NCI-H187 treated with DMSO at 0.1 percent for 48 hours (cell line): ENCODE measurements around the gene DLX4.

Experiments used
- DNase-seq: peaks from one replicate; lab custom pipeline; 2025; lab: John Stamatoyannopoulos, UW

The DLX4 gene, protein sequence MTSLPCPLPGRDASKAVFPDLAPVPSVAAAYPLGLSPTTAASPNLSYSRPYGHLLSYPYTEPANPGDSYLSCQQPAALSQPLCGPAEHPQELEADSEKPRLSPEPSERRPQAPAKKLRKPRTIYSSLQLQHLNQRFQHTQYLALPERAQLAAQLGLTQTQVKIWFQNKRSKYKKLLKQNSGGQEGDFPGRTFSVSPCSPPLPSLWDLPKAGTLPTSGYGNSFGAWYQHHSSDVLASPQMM

DNA sequence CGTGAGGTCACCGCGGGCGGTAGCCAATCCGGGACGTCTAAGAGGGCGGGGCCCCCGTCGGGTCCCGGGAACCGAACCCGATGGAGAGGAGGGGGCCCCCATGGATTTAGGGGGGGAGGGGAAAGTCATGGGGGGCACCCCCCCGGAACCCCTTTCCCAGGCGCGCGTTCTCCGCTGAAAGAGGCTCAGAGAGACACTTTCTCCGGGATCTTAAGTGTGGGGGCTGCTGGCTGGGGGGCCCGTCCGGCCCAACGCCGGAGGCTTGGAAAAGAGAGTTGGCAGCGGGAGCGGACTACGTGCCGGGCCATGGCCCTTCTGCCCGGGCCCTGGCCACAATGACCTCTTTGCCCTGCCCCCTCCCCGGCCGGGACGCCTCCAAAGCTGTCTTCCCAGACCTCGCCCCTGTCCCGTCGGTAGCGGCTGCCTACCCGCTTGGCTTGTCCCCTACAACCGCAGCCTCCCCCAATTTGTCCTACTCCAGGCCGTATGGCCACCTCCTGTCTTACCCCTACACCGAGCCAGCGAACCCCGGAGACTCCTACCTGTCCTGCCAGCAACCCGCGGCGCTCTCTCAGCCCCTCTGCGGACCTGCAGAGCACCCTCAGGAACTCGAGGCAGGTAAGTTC lies at the start of gene DLX4:
DLX4 (plus strand) TSS at position 57 of the 626 bp plus-strand sequence; CDS start at position 336, 279 bp downstream.
- DNase-seq = no peak

DNA sequence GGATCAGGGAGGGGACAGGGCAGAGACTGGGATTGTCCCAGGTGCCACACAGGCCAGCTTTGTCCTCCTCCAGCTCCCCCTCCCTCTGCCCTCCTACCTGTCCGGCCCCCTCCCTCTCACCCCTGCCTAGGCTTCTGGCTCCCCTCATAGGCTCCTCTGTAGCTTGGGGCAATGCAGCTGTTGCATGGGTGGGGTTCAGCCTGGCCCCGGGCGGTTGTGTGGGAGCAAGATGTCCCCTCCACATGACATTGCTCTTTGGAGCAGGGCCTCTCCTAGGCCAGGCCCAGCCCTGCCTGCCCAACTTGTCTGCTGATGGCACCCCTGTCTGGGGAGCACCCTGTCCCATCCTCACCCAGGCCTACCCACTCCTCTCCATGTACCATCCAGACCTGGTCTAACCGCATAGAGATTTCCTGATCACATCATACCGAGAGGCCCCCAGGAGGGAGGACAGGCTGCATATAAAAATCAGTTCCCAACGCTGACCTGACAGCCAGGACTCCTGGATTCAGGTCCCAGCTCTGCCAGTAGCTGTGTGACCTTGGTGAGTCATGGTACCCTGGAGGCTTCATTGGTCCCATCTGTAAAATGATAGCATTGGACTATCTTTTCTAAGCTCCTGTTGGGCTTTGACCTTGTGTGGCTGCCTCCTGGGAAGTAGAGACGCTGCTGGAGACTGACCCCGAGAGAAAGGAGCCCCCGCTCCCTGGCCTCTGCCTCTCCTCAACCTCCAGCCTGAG lies 48.8 kb upstream of the DLX4 start:
- DNase-seq = no peak

DNA sequence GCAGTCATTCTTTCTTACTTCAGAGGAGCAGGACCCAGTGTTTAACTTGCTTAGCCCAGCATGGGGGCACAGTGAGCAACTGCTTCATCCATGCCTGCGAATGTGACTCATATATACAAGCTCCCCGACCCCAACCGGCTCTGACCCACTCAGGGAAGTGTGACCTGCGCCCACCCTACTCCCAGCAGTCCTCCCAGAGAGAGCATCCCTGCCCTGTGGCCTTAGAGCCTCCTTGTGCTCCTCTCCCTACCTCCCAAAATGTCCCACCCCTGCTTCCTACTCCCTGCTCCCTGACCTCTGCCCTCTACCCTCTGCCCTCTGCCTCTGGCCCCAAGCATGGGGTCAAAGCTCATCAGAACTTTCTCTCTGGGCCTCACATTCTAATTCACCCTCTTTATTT lies 46.9 kb upstream of the DLX4 start:
- no peak for DNase-seq

DNA sequence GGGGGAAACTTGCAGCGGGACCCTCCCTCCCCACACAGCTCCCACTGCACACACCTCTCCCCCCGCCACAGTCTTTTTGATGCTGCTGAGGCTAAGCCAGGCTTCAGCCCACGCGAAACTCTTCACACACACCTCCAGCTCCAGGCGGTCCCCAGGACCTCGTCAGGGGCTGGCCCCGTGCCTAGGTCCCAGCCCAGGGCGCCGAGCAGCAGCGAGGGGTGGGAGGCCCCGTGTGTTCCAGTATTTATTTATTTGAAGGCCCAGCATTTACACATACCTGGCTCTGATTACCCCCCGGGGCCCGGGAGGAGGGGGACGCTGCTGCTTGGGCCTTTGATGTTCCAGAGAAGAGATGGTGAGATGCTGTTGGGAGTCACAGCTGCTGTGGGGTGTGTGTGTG lies 44.9 kb upstream of the DLX4 start:
- no peak for DNase-seq

DNA sequence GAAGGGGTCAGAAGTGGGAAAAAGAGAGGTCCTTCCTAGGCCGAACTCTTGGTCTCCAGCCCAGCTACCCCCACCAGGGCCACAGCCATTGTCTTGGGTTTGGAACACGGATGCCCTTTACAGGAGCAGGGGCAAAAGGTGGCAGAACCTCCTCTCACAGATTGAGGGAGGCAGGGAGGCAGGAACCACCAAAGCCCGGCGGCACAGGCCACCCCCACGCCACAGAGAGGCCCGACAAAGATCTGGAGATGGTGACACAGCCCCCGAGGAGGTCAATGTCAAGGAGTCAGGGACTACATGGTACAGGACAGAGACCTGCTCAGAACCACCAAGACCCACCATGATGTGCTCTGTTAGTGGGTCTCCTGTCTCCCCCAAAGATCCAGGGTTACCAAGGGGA lies 44.4 kb upstream of the DLX4 start:
- DNase-seq = no peak

DNA sequence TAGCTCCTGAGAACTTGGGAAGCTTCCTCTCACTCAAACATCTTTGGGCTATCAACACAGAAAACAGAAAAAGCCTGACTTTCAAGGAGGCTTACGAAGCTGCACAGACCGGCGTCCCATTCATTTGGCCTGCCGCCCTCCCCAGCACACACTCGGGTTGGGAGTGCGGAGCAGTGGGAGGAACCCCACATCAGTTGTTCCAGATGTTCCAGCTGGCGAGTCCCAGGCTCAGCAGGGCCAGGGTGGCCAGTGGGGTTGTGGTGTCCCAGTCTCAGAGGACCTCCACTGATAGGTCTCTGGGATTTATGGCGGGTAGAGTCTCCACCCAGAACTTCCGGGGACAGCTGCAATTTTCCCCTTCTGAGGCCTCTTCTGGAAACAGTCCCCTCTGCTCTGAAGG lies 43.1 kb upstream of the DLX4 start:
- no peak for DNase-seq

DNA sequence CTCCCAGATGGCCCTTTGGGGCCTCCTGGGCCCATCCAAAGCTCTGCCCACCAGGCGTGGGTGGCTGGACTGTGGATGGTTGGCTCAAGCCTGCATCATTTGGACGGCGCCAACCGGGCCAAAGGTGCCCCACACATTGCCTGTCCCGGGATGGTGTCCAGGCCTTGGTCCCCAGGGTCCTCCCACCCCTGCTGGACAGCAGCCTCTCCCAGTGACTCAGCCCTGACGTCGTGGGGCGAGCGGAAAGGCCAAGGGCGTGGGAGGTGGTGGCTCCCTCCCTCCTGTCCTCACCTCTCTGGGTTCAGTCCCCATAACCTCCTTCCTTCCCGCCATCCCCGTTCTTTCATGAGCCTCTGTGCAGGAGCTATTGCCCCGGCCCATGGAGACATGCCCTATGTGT lies 42.1 kb upstream of the DLX4 start:
- DNase-seq = no peak

DNA sequence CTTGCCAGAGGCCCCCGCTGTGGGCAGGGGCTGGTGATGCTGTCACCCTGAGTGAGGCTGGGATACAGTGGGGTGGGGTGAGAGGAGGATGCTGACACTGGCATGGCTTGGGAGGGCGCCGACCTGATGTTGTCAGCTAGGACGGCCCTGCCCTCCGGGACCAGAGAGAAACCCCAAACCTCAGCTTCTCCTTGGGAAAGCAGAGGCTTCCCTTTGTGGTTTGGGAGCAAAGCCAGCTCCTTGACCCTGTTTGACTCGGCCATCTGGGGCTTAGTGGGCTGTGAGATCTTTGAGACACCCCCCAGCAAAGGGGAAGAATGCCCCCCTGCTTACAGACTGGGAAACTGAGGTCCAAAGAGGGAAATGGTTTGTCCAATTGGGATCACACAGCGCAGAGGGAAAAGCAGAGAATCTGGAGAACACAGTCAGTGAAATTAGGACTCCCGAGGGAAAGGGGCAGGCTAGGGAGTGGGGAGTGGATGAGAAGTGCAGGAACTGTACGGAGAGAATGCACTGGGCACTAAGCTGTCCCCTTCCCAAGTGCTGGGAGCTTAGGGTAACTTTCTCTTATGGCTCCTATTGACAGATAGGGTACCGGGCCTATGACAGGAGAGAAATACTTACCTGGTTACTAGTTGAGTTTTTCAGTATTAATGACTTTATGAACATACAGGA lies 40.7 kb upstream of the DLX4 start:
- DNase-seq = no peak

DNA sequence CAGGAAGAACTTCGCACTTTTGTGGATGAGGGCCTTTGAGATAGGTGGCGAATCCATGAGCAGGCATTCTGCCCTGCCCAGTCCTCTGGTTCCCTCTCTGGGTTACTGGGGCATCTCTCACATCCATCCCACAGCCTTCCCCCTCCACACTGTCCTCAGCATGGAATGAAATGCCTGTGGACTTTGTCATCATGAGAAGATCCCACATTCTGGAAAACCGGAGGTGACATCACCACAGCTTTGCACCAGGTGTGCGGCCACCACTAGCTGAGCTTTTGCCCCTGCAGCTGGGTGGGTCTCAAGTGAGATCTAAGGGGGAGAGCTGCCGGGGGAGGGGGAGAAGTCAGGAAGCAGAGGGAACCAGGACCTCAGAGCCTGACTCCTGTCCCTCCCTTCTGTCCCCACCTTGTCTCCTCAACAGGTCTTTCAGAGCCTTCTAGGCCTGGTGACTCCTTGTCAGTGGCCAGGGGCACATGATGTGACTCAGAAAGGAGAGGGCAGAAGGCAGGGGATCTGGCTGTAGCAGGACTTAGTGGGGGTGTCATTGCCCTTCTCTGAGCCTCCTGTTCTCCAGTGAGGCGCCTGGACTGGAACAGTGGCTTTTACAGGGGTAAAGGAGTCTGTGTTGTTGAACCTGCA lies 40.0 kb upstream of the DLX4 start:
- DNase-seq = no peak

DNA sequence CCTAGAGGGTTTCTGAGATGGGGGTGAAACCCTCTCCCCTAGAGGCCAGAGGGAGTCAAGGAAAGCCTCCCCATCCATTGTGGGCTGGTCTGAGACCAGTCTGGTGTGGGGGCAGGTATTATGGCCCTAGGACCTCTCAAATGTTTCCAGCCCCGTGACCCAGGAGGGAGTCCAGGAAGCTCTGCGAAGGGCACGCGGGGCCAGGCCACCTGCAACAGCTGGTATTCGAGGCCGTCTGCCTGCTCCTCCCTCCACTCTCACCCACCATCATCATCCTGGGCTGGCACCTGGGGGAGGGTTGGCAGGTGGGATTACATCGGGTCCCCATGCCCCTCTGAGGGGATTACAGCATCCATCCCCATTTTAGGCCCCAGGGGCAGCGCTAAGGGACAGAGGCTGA lies 38.1 kb upstream of the DLX4 start:
- no peak for DNase-seq

DNA sequence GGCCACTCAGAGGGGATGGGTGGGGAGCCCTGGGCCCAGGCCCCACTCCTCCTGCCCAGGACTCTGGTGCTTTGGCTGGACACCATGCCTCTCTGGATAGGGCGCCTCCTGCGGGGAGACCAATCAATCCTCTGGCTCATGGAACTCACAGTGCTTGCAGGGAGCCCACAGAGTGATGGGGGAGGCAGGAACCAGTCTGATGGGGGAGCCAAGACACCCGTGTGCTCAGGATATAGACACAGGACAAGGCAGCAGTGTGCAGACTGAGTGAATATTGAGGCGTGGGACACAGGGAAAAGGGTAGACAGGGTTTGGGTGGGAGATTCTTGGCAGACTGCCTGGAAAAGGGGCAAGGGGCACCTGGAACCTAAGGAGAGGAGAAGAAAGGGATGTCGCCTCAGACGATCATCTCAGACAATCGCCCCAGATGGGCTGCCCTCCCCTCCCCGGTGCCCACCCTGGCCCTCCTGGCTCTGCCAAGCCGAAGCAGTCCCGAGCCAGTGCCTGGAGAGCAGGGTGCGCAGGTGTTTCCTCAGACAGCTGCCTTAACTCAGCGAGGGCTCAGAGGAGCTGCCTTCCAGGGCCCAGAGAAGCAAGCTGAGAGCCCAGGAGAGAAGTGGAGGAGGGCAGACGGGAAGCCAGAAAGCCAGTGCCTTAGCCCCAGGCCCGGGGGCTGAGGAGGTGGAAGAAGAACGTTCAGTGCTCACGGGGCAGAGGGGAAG lies 37.4 kb upstream of the DLX4 start:
- DNase-seq = no peak

DNA sequence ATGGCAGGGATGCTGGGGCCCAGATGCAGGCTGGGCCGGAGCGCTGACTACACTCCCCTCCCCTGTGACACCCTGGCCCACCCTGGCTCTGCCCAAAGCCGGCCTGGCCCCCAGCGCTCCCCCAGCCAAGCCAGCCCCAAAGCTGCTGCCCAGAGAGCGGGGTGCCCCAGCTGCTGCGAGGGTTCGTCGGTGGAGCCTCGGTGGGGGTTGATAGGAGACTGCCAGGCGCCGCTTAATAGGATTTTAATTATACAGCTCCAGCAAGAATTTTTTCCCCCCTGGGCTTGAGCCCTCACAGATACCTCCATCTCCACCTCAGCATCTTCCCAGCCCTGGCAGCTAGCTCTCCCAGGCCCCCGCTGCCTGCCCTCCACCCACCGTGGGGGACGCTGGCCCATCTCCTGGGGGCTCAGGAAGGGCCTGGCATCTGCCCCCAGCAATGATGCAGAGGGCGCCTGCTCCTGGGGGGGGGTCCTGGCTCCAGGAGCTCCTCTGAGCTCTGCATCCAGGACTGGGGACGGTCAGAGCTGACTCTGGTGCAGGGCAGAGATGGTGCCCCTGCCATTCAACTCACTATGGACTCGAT lies 36.8 kb upstream of the DLX4 start:
- no peak for DNase-seq

DNA sequence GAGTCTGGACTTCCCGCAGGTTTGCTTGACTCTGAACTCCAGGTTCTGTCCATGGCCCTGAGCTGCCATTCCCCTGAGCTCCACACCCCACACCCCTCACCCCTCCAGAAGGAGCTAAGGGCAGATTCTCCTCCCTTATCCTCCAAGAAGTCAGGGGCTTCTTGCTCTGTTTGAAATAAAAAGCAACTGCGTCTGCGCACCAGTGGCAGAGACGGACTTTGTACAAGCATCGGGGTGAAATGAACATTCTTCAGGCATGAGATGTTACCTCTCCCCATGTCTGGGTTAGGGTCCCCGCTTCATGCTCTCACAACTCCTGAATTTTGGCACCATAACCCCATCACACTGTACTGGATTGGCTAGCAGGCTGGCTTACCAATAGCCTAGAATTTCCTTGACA lies 36.1 kb upstream of the DLX4 start:
- no peak for DNase-seq

DNA sequence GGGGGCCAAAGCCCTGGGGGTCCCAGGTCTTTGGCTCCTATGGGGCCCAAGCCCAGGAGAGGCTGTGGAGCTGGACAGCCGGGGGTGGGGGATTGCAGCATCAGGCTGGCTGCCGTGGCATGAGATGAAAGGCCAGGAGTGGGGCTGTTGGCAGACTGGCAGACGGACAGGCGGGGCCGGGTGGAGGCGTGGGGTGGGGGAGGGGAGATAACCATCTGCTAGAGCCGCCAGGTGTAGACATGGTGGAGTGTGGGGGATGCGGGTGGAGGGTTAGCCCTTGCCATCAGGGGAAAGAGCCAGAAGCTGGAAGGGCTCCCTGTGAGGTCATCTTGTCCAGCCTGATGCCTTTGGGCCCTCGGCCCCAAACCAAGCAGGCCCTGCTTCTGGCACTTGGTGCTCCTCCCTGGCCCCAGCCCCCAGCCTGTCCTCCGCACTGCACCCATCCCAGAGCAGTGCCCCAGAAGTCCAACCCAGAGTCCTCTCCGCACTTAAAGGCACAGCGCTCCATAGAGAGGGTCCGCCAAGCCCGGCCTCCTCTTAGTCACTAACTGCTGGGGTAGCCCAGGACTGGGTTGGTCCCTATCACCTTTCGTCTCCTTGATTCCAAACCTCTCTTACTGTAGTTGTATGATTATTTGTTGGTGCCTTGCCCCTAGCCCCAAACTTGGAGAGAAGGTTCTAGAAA lies 33.3 kb upstream of the DLX4 start:
- DNase-seq = no peak

DNA sequence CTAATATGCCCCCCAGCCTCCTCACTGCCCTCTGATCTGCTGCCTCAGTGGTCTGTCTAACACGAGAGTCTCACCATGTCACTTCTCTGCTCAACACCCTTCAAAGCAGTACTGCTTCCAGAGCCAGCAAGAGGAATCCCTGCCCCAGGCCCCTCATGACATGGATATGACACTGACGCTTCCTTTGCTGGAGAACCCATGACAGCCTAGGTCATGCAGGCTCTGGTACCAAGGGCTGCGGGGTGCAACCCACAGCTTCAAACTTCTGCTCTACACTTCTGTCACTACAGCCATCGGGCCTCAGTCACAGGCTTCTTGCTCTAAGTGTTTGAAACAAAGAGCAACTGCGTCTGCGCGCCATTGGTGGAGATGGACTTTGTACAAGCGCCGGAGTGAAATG lies 32.6 kb upstream of the DLX4 start:
- DNase-seq = no peak

DNA sequence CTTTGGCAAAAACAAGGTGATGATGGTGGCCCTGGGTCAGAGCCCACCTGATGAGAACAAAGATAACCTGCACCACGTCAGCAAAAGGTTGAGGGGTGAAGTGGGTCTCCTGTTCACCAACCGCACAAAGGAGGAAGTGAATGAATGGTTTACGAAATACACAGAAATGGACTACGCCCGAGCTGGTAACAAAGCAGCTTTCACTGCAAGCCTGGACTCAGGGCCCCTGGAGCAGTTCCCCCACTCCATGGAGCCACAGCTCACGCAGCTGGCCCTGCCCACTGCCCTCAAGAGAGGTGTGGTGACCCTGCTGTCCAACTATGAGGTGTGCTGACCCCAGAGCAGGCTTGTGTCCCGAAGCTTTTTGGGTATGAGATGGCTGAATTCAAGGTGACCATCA lies 29.7 kb upstream of the DLX4 start:
- no peak for DNase-seq

DNA sequence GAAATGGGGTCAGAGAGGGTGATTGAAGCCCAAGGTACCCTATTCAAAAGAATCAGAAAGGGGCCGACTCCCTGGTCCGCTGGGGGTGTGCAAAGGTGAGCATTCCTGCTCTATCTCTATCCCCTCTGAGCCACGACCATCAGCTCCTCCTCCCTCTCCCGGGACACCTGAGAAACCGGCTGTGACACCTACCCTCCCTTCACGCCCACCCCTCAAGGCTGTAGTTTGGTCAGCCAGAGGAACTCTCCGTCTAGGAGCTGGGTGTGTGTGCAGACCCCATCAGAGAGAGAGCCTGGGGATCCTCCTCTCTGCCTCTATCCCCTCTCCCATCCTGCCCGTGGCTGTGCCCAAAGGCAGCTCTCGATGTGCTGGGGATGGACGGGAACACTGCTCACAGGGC lies 27.6 kb upstream of the DLX4 start:
- no peak for DNase-seq

DNA sequence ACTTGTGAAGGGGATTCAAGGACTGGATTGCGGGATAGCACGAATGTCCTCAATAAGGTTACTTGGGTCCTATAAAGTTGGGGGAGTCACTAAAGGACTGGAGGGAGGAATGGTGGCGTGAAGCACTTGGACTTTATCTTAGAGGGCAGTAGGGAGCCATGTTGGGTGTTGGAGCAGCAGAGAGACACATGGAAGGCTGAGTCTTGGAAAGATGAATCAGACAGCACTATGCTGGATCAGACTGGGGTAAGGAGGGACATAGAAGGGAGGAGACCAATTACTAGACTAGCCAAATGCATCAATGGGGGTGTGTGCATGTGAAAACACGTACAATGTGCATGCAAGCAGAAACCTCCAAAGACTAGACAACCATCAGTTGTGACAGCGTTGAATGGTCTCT lies 26.0 kb upstream of the DLX4 start:
- DNase-seq = no peak

DNA sequence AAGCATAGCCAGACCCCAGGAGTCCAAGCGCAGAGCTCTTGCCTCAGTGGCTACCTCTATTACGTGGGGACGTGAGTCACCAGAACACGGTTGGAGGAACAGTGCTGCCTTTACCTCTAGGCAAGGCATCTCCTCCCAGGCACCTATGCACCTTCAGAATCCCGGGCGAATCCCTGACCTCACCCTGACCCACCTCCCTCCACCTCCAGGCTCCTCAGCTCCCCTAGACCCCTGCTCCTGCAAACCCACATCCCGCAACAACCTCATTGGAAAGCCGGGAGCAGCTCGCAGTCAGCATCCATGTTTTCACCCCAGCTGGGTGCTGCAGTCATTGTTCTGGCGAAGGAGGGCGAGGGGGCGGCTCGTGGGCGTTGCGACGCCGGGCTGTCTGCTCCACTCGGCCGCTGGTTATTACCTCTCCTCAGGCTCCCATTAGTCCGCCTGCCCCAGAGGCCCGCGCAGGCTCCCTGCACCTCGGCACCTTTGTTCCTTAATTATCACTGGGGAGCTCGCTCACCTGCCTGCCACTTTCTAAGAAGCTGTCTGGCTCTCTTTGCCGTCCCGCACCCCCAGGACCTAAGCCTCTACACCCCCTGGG lies 24.6 kb upstream of the DLX4 start:
- DNase-seq = no peak

DNA sequence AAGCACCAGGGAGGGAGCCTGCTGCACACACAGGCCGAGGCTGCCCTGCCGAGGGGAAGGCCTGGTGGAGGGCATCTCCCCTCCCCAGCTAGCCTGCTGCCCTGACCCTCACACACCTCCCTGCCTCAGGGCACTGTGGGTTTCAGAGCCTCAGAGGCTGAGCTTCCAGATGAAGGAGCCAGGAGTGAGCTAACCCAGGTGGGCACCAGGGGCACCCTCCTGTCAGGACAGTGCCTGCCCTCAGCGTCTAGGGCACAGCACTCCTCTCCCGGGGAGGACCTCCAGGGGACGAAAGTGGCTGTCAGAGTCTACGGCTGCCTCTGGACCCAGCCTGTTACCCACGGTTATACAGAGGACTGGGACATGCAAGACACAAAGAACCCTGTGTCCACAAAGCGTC lies 22.8 kb upstream of the DLX4 start:
- no peak for DNase-seq
